Measurements from ENCODE around the gene IRX2. TPM values are rescaled to one million over a fixed set of nuclear protein-coding genes. Genes with fewer than 3 reads are reported as not detected.

The IRX2 gene
- total RNA-seq = not detected
- total RNA-seq = 0 reads per million in 2 donors

DNA sequence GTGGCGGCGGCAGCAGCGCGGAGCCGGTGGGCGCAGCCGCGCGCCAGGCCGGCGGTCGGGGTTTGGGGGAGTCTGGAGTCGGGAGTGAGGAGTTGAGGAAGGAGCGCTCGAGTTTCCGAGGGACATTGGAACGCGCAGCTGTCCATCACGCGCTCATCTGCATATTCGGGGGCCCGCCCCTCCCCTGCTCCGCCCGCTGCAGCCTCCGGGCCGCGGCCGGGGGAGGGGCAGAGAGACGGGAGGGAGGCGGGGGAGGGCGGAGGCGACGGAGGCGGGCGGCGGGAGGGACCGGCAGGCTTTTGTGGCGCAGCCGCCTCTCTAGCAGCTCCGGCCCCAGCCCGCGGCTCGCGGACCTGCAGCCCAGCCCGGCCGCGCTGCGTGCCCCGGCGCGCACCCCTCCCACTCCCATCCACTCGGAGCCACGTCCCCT lies at the start of gene IRX2:
Gene IRX2, minus strand, starts transcription at position 86 of the 430 bp plus-strand sequence. CDS start 264 bp downstream, outside the sequence.
- H3K27me3 Mint-ChIP-seq = peaks cover 56% of the 10 kb centered on the region

GRCh38 chr5:2800035-2800434 lies 48.6 kb upstream of the IRX2 start:
- H3K27me3 Mint-ChIP-seq = no peaks in the 10 kb centered on the region
- H3K4me3 Mint-ChIP-seq = no peak overlapping the region
- H3K27ac Mint-ChIP-seq = no peak overlapping the region
- no peaks in the 10 kb centered on the region for H3K4me1 Mint-ChIP-seq
- no peak for DNase-seq
- no peaks in the 10 kb centered on the region for H3K36me3 Mint-ChIP-seq (ENCODE audit: low read depth)
- H3K9me3 ChIP-seq (ENCODE audit: control insufficient read depth, low read length, poor library complexity, severe bottlenecking) = no peaks in the 10 kb centered on the region
- no peak for ATAC-seq

More for the DNA sequence above, at the start of gene IRX2:
- H3K36me3 Mint-ChIP-seq (ENCODE audit: low read depth) = peaks cover 4% of the 10 kb centered on the region
- peaks cover 9% of the 10 kb centered on the region for H3K4me1 Mint-ChIP-seq
- no peak for DNase-seq
- peak within 1 kb of the TSS; percentile 66 for H3K4me3 Mint-ChIP-seq
- no peak within 1 kb of the TSS for H3K27ac Mint-ChIP-seq
- ATAC-seq = no peak
- H3K9me3 ChIP-seq (ENCODE audit: control insufficient read depth, low read length, poor library complexity, severe bottlenecking) = peaks cover under 1% of the 10 kb centered on the region

GRCh38 chr5:2797981-2798380 lies 46.5 kb upstream of the IRX2 start:
- DNase-seq = no peak
- Mint-ChIP-seq H3K4me1 (no peaks in the 10 kb centered on the region), H3K27ac (no peak overlapping the region), H3K36me3 (ENCODE audit: low read depth) (no peaks in the 10 kb centered on the region), H3K27me3 (no peaks in the 10 kb centered on the region), H3K4me3 (no peak overlapping the region)
- no peak for ATAC-seq
- no peaks in the 10 kb centered on the region for H3K9me3 ChIP-seq (ENCODE audit: control insufficient read depth, low read length, poor library complexity, severe bottlenecking)

GRCh38 chr5:2797160-2797559 lies 45.7 kb upstream of the IRX2 start:
- H3K27ac Mint-ChIP-seq = no peak overlapping the region
- ATAC-seq (no peak), DNase-seq (no peak)
- no peaks in the 10 kb centered on the region for H3K27me3 Mint-ChIP-seq
- no peak overlapping the region for H3K4me3 Mint-ChIP-seq
- no peaks in the 10 kb centered on the region for H3K4me1 Mint-ChIP-seq
- no peaks in the 10 kb centered on the region for H3K36me3 Mint-ChIP-seq (ENCODE audit: low read depth)
- H3K9me3 ChIP-seq (ENCODE audit: control insufficient read depth, low read length, poor library complexity, severe bottlenecking) = no peaks in the 10 kb centered on the region

DNA sequence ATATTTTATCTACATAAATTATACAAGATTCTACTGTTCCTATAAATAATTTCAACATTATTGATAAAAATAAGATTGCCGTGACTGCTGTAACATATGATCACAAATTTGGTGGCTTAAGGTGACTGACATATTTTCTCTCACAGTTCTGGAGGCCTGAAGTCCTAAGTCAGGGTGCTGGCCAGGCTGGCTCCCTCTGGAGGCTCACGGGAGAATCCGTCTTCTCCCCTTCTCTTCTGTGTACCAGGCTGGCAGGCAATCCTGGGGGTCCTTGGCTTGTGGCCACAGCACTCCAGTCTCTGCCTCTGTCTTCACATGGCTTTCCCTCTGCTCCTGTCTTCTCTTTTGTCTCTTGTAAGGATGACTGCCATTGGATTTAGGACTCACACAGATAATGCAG lies 31.7 kb upstream of the IRX2 start:
- ATAC-seq (no peak), DNase-seq (no peak)
- Mint-ChIP-seq H3K4me3 (no peak overlapping the region), H3K27ac (no peak overlapping the region), H3K36me3 (ENCODE audit: low read depth) (no peaks in the 10 kb centered on the region), H3K4me1 (no peaks in the 10 kb centered on the region), H3K27me3 (no peaks in the 10 kb centered on the region)
- H3K9me3 ChIP-seq (ENCODE audit: control insufficient read depth, low read length, poor library complexity, severe bottlenecking) = no peaks in the 10 kb centered on the region

DNA sequence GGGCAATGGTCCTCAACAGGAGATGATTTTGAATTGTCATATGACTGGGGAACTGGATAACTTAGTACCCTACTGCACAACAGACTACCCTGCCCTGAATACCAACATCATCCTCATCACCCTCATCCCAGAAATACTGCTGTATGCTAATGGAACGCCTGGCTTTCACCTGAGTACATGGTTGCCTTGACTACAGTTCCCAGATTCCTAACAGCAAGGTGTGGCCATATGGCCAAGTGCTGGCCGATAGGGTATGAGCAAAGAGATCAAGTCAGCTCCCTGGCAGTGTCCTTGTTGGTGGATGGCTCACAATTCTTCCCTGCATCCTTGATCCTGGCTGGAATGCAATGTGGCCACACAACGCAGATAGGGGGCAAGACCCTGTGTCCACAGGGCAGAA lies 31.2 kb upstream of the IRX2 start:
- no peaks in the 10 kb centered on the region for H3K27me3 Mint-ChIP-seq
- no peak overlapping the region for H3K27ac Mint-ChIP-seq
- DNase-seq (no peak), ATAC-seq (no peak)
- no peaks in the 10 kb centered on the region for H3K9me3 ChIP-seq (ENCODE audit: control insufficient read depth, low read length, poor library complexity, severe bottlenecking)
- H3K4me3 Mint-ChIP-seq = no peak overlapping the region
- no peaks in the 10 kb centered on the region for H3K36me3 Mint-ChIP-seq (ENCODE audit: low read depth)
- no peaks in the 10 kb centered on the region for H3K4me1 Mint-ChIP-seq

DNA sequence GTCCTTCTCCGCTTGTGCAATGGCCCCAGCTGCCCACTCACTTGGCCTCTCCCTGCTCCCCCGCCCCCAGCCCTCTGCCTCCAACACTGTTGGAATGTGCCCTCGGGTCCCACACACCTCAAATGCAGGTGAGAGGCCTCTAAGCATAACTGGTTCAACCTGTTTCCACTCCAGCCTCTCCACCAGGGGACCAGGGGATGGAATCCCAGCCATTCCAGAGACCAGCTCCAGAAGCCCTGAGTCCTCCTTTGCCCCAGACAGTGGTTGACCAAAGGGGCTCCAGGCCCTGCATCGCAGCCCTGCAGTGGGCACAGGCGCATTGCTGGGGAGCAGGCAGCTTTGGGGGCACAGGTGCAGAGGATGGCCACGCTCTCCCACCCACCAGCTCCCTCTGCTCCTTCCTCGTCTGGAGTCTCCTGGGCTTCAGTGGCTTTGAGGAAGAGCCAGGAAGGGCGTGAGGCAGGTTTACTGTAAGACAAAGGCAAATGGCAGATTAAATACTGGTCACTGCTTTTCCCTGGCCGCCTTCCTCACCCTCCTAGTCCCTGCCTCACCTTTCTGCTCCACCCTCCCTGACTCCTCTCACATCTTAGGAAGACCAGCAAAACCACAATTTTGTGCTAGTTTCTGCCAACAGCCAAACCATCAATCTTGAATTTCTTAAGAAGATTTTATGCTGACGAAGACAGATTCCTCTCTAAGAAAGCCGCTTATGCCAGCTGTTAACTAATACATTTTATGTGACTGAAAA lies 29.1 kb upstream of the IRX2 start:
- Mint-ChIP-seq H3K4me3 (no peak overlapping the region), H3K27ac (no peak overlapping the region), H3K4me1 (no peaks in the 10 kb centered on the region), H3K36me3 (ENCODE audit: low read depth) (no peaks in the 10 kb centered on the region), H3K27me3 (no peaks in the 10 kb centered on the region)
- H3K9me3 ChIP-seq (ENCODE audit: control insufficient read depth, low read length, poor library complexity, severe bottlenecking) = no peaks in the 10 kb centered on the region
- ATAC-seq = no peak
- no peak for DNase-seq

DNA sequence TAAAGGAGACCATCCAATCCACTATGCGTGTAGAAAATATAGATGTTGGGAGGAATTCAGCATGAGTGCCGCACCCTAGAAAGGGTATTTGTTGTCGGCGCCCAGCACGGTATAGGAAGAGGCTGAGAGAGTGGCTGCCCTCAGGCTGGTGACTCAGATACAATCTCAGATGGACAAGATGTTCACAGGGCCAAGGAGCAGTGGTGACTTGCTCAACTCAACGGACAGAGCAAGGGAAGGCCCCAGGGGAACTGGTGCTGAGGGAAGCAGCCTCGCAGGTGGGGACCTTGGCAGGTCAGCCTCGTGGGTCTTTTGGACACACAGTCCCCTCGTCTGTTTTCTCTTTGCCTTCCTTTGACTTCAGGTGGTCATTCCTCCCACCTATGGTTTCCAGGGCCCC lies 28.0 kb upstream of the IRX2 start:
- no peaks in the 10 kb centered on the region for H3K9me3 ChIP-seq (ENCODE audit: control insufficient read depth, low read length, poor library complexity, severe bottlenecking)
- Mint-ChIP-seq H3K36me3 (ENCODE audit: low read depth) (no peaks in the 10 kb centered on the region), H3K27me3 (no peaks in the 10 kb centered on the region), H3K27ac (no peak overlapping the region), H3K4me3 (no peak overlapping the region), H3K4me1 (no peaks in the 10 kb centered on the region)
- DNase-seq = no peak
- ATAC-seq = no peak

DNA sequence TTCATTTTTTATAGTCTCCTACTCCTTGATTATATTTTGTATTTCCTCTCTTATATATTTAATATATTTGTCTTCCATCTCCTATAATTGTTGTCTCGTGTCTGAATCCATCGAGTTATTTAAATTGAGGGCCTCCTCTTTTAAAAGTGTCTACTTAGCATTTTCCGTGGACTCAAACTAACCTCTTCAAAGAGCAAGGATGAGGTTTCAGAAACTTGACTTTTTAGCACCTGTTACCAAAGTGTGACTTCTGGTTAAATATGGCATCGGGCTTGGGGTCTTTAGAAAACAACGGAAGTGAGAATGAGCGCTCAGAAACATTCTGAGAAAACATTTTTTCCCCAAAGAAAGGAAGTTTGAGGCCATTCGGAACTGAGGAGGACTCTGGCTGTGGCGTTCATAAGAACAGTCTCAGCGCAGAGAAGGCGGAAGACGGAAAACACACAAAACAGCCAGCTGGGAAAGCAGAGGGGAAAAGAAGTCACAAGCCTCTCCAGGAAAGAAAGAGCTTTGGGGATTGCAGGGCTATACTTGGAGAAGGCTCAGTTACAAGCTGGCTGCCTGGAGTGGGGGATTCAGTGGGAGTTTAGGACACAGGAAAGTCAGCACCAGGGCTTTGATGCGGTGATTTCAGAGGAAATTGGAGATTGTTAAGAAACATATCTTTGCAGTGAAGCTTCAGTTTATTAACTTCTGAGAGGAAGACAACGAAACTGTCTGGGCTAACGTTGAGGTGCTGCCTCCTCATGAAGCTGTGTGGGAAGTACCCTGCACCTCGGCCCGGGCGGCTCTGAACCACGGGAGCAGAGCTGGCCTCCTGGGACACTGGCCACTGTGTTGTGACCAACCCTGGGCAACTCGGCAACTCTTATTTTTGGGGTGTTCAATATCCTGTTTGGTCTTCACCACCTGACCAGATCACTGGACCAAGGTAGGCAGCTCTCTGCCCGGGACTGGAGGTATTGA lies 25.1 kb upstream of the IRX2 start:
- Mint-ChIP-seq H3K27ac (no peak overlapping the region), H3K36me3 (ENCODE audit: low read depth) (no peaks in the 10 kb centered on the region), H3K4me1 (no peaks in the 10 kb centered on the region), H3K27me3 (no peaks in the 10 kb centered on the region), H3K4me3 (no peak overlapping the region)
- no peak for ATAC-seq
- no peak for DNase-seq
- no peaks in the 10 kb centered on the region for H3K9me3 ChIP-seq (ENCODE audit: control insufficient read depth, low read length, poor library complexity, severe bottlenecking)

DNA sequence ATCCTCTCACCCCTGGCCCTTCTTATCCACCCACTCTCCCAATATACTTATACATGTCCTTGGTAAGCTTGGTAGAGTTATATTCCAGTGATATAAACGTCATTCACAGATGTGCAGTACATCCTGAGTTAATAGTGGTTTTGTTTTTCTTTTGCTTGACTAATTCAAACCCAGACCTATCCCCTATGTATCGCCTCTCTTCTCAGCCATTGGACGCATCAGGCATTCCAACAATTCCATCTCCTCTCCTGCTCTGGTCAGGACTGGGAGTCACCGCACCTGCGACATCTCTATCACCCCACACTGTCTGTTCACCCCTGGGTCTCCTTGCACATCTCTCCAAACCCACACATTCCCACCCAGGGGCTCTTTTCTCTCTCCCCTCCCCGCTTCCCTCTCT lies 21.9 kb upstream of the IRX2 start:
- DNase-seq = no peak
- no peaks in the 10 kb centered on the region for H3K9me3 ChIP-seq (ENCODE audit: control insufficient read depth, low read length, poor library complexity, severe bottlenecking)
- H3K36me3 Mint-ChIP-seq (ENCODE audit: low read depth) = no peaks in the 10 kb centered on the region
- no peaks in the 10 kb centered on the region for H3K4me1 Mint-ChIP-seq
- ATAC-seq = no peak
- no peak overlapping the region for H3K4me3 Mint-ChIP-seq
- no peaks in the 10 kb centered on the region for H3K27me3 Mint-ChIP-seq
- no peak overlapping the region for H3K27ac Mint-ChIP-seq

- no peaks in the 10 kb centered on the region for H3K36me3 Mint-ChIP-seq (ENCODE audit: low read depth)
- H3K27me3 Mint-ChIP-seq = no peaks in the 10 kb centered on the region
- no peak overlapping the region for H3K4me3 Mint-ChIP-seq
- no peaks in the 10 kb centered on the region for H3K9me3 ChIP-seq (ENCODE audit: control insufficient read depth, low read length, poor library complexity, severe bottlenecking)
- no peak overlapping the region for H3K27ac Mint-ChIP-seq
- ATAC-seq (no peak), DNase-seq (no peak)
- H3K4me1 Mint-ChIP-seq = no peaks in the 10 kb centered on the region
These were observed 15.6 kb upstream of the IRX2 start for GRCh38 chr5:2767089-2767488.

GRCh38 chr5:2764581-2764980 lies 13.1 kb upstream of the IRX2 start:
- H3K36me3 Mint-ChIP-seq (ENCODE audit: low read depth) = no peaks in the 10 kb centered on the region
- ATAC-seq = no peak
- no peak for DNase-seq
- peaks cover 5% of the 10 kb centered on the region for H3K27me3 Mint-ChIP-seq
- no peak overlapping the region for H3K4me3 Mint-ChIP-seq
- H3K9me3 ChIP-seq (ENCODE audit: control insufficient read depth, low read length, poor library complexity, severe bottlenecking) = no peaks in the 10 kb centered on the region
- no peaks in the 10 kb centered on the region for H3K4me1 Mint-ChIP-seq
- no peak overlapping the region for H3K27ac Mint-ChIP-seq

GRCh38 chr5:2763533-2763794 lies 12.0 kb upstream of the IRX2 start:
- no peak for ATAC-seq
- H3K27me3 Mint-ChIP-seq = peaks cover 16% of the 10 kb centered on the region
- H3K27ac Mint-ChIP-seq = no peak overlapping the region

More at GRCh38 chr5:2763533-2763794, 12.0 kb upstream of the IRX2 start:
- no peaks in the 10 kb centered on the region for H3K4me1 Mint-ChIP-seq
- no peaks in the 10 kb centered on the region for H3K36me3 Mint-ChIP-seq (ENCODE audit: low read depth)
- H3K9me3 ChIP-seq (ENCODE audit: control insufficient read depth, low read length, poor library complexity, severe bottlenecking) = no peaks in the 10 kb centered on the region
- no peak for DNase-seq
- H3K4me3 Mint-ChIP-seq = no peak overlapping the region
